ENCODE measurements around the gene NEBL. TPM values are rescaled to one million over a fixed set of nuclear protein-coding genes. Genes with fewer than 3 reads are reported as not detected.

The NEBL gene
- total RNA-seq, 2 experiments from 2014 or later: not detected

GRCh38 chr10:20892011-20892585 is 5.0 kb downstream of the NEBL start:
- ChIA-PET POLR2A (no interaction called here), CTCF (no interaction called here)
- Mint-ChIP-seq H3K9me3 (ENCODE audit: insufficient read depth) (no peaks in the 10 kb centered on the region), H3K27ac (no peak overlapping the region), H3K4me1 (ENCODE audit: low read depth) (no peaks in the 10 kb centered on the region), H3K36me3 (ENCODE audit: low read depth) (no peaks in the 10 kb centered on the region), H3K27me3 (ENCODE audit: low read depth) (no peaks in the 10 kb centered on the region), H3K4me3 (no peak overlapping the region)
- DNase-seq: no peak
- no peak for ATAC-seq

- Mint-ChIP-seq H3K27me3 (ENCODE audit: low read depth) (no peaks in the 10 kb centered on the region), H3K4me1 (ENCODE audit: low read depth) (no peaks in the 10 kb centered on the region), H3K36me3 (ENCODE audit: low read depth) (no peaks in the 10 kb centered on the region), H3K9me3 (ENCODE audit: insufficient read depth) (no peaks in the 10 kb centered on the region), H3K27ac (no peak overlapping the region), H3K4me3 (no peak overlapping the region)
- no peak for ATAC-seq
- DNase-seq: no peak
- ChIA-PET CTCF (no interaction called here), POLR2A (no interaction called here)
Measured at GRCh38 chr10:20891338-20891714, 5.8 kb downstream of the NEBL start.

- ChIA-PET POLR2A (no interaction called here), CTCF (no interaction called here)
- Mint-ChIP-seq H3K9me3 (ENCODE audit: insufficient read depth) (no peaks in the 10 kb centered on the region), H3K4me1 (ENCODE audit: low read depth) (no peaks in the 10 kb centered on the region), H3K4me3 (no peak overlapping the region), H3K36me3 (ENCODE audit: low read depth) (no peaks in the 10 kb centered on the region), H3K27me3 (ENCODE audit: low read depth) (no peaks in the 10 kb centered on the region), H3K27ac (no peak overlapping the region)
- ATAC-seq (no peak), DNase-seq (no peak)
Measured at GRCh38 chr10:20890491-20891337, 6.4 kb downstream of the NEBL start.

- ChIA-PET POLR2A (no interaction called here), CTCF (no interaction called here)
- Mint-ChIP-seq H3K9me3 (ENCODE audit: insufficient read depth) (no peaks in the 10 kb centered on the region), H3K4me1 (ENCODE audit: low read depth) (no peaks in the 10 kb centered on the region), H3K27me3 (ENCODE audit: low read depth) (no peaks in the 10 kb centered on the region), H3K4me3 (no peak overlapping the region), H3K36me3 (ENCODE audit: low read depth) (no peaks in the 10 kb centered on the region), H3K27ac (no peak overlapping the region)
- ATAC-seq: no peak
- DNase-seq: no peak
Measured at GRCh38 chr10:20890009-20890408, 7.1 kb downstream of the NEBL start.

- ChIA-PET CTCF (no interaction called here), POLR2A (no interaction called here)
- Mint-ChIP-seq H3K27me3 (ENCODE audit: low read depth) (no peaks in the 10 kb centered on the region), H3K4me1 (ENCODE audit: low read depth) (no peaks in the 10 kb centered on the region), H3K9me3 (ENCODE audit: insufficient read depth) (no peaks in the 10 kb centered on the region), H3K27ac (no peak overlapping the region), H3K4me3 (no peak overlapping the region), H3K36me3 (ENCODE audit: low read depth) (no peaks in the 10 kb centered on the region)
- ATAC-seq: no peak
- DNase-seq: no peak
Measured at GRCh38 chr10:20888620-20889330, 8.3 kb downstream of the NEBL start.

GRCh38 chr10:20887706-20888555 is 9.2 kb downstream of the NEBL start:
- no peaks in the 10 kb centered on the region for H3K4me1 Mint-ChIP-seq (ENCODE audit: low read depth)
- no peak overlapping the region for H3K27ac Mint-ChIP-seq
- H3K27me3 Mint-ChIP-seq (ENCODE audit: low read depth): no peaks in the 10 kb centered on the region
- no peak for ATAC-seq
- H3K4me3 Mint-ChIP-seq: no peak overlapping the region
- ChIA-PET POLR2A (no interaction called here), CTCF (no interaction called here)
- no peaks in the 10 kb centered on the region for H3K9me3 Mint-ChIP-seq (ENCODE audit: insufficient read depth)
- H3K36me3 Mint-ChIP-seq (ENCODE audit: low read depth): no peaks in the 10 kb centered on the region
- no peak for DNase-seq

- Mint-ChIP-seq H3K9me3 (ENCODE audit: insufficient read depth) (no peaks in the 10 kb centered on the region), H3K36me3 (ENCODE audit: low read depth) (no peaks in the 10 kb centered on the region), H3K27me3 (ENCODE audit: low read depth) (no peaks in the 10 kb centered on the region), H3K27ac (no peak overlapping the region), H3K4me3 (no peak overlapping the region), H3K4me1 (ENCODE audit: low read depth) (no peaks in the 10 kb centered on the region)
- DNase-seq (no peak), ATAC-seq (no peak)
- ChIA-PET POLR2A (no interaction called here), CTCF (no interaction called here)
Measured at GRCh38 chr10:20885678-20886077, 11.4 kb downstream of the NEBL start.

- Mint-ChIP-seq H3K4me3 (no peak overlapping the region), H3K36me3 (ENCODE audit: low read depth) (no peaks in the 10 kb centered on the region), H3K4me1 (ENCODE audit: low read depth) (no peaks in the 10 kb centered on the region), H3K27me3 (ENCODE audit: low read depth) (no peaks in the 10 kb centered on the region), H3K27ac (no peak overlapping the region), H3K9me3 (ENCODE audit: insufficient read depth) (no peaks in the 10 kb centered on the region)
- no peak for ATAC-seq
- ChIA-PET POLR2A (no interaction called here), CTCF (no interaction called here)
- no peak for DNase-seq
Measured at GRCh38 chr10:20883552-20883951, 13.6 kb downstream of the NEBL start.

- Mint-ChIP-seq H3K36me3 (ENCODE audit: low read depth) (no peaks in the 10 kb centered on the region), H3K27me3 (ENCODE audit: low read depth) (no peaks in the 10 kb centered on the region), H3K4me1 (ENCODE audit: low read depth) (no peaks in the 10 kb centered on the region), H3K27ac (no peak overlapping the region), H3K9me3 (ENCODE audit: insufficient read depth) (no peaks in the 10 kb centered on the region), H3K4me3 (no peak overlapping the region)
- CTCF ChIA-PET: no interaction called here
- DNase-seq: no peak
- no peak for ATAC-seq
- POLR2A ChIA-PET: no interaction called here
Measured at GRCh38 chr10:20882091-20882490, 15.0 kb downstream of the NEBL start.

GRCh38 chr10:20879136-20879535 is 18.0 kb downstream of the NEBL start:
- Mint-ChIP-seq H3K9me3 (ENCODE audit: insufficient read depth) (no peaks in the 10 kb centered on the region), H3K27ac (no peak overlapping the region), H3K36me3 (ENCODE audit: low read depth) (no peaks in the 10 kb centered on the region), H3K27me3 (ENCODE audit: low read depth) (no peaks in the 10 kb centered on the region), H3K4me1 (ENCODE audit: low read depth) (no peaks in the 10 kb centered on the region), H3K4me3 (no peak overlapping the region)
- ChIA-PET POLR2A (no interaction called here), CTCF (no interaction called here)
- DNase-seq (no peak), ATAC-seq (no peak)

GRCh38 chr10:20877986-20878983 is 18.8 kb downstream of the NEBL start:
- H3K27ac Mint-ChIP-seq: no peak overlapping the region
- no peak overlapping the region for H3K4me3 Mint-ChIP-seq
- ATAC-seq (no peak), DNase-seq (no peak)
- CTCF ChIA-PET: no interaction called here
- H3K27me3 Mint-ChIP-seq (ENCODE audit: low read depth): no peaks in the 10 kb centered on the region
- POLR2A ChIA-PET: no interaction called here
- no peaks in the 10 kb centered on the region for H3K36me3 Mint-ChIP-seq (ENCODE audit: low read depth)
- H3K4me1 Mint-ChIP-seq (ENCODE audit: low read depth): no peaks in the 10 kb centered on the region
- H3K9me3 Mint-ChIP-seq (ENCODE audit: insufficient read depth): no peaks in the 10 kb centered on the region
